K562 (cell line): ENCODE data around the gene TAS2R42. TPM values are rescaled to one million over a fixed set of nuclear protein-coding genes. Genes with fewer than 3 reads are reported as not detected.

Experiments used
- AFF1 ChIP-seq, 2 experiments: fragments of 450-650 bp; IDR thresholded peaks; 2 replicates each; pipeline ENCODE4 v1.6.1; 2018; ENCODE audit warnings: mild to moderate bottlenecking in 2 of 2, low read depth in 1 of 2; ENCODE audit not compliant: partially characterized antibody in 2 of 2
- CHD1 ChIP-seq: fragments of 200-600 bp; sonication (generic); IDR thresholded peaks from one replicate; pipeline ENCODE4 v1.6.1; 2012; ENCODE audit warnings: mild to moderate bottlenecking, moderate library complexity, low read length, inconsistent platforms
- CREM ChIP-seq: IDR thresholded peaks from 2 replicates; pipeline ENCODE4 v1.6.1; 2014; ENCODE audit warnings: antibody characterized with exemption, low read depth
- CXXC5 ChIP-seq: fragments of 250-450 bp; sonication (Bioruptor Pico); IDR thresholded peaks from 2 replicates; pipeline ENCODE4 v1.8.0; 2022; ENCODE audit warnings: inconsistent platforms, mild to moderate bottlenecking, moderate library complexity
- EP300 ChIP-seq: IDR thresholded peaks from 2 replicates; pipeline ENCODE4 v1.6.1; 2012; ENCODE audit warnings: low read length, improper control_type of control experiment
- MGA ChIP-seq: fragments of 450-650 bp; IDR thresholded peaks from 2 replicates; pipeline ENCODE4 v1.6.1; 2016; ENCODE audit warnings: mild to moderate bottlenecking, moderate library complexity
- PHB2 ChIP-seq: fragments of 450-650 bp; IDR thresholded peaks from 2 replicates; pipeline ENCODE4 v1.6.1; 2017; ENCODE audit warnings: low read depth
- PHF8 ChIP-seq: fragments of 200-600 bp; sonication (generic); IDR thresholded peaks from 2 replicates; pipeline ENCODE4 v1.6.1; 2012; ENCODE audit warnings: mixed run types, mild to moderate bottlenecking, inconsistent platforms, low read length, moderate library complexity, borderline replicate concordance
- YY1 ChIP-seq, 3 experiments: IDR thresholded peaks; 2 replicates each; pipeline ENCODE4 v1.6.1; 2011; ENCODE audit warnings: low read length in 2 of 3, mild to moderate bottlenecking in 2 of 3, moderate library complexity in 2 of 3, borderline replicate concordance in 1 of 3, control low read depth in 1 of 3, low read depth in 1 of 3; ENCODE audit not compliant: insufficient read depth in 3 of 3, insufficient replicate concordance in 2 of 3, control insufficient read depth in 1 of 3, insufficient read length in 1 of 3; ENCODE audit errors: extremely low read depth in 1 of 3
- polyA plus RNA-seq, 8 experiments: library from polyadenylated mRNA; depleted of rRNA in 4 of 8; stranded (reverse) in 5 of 8; unstranded in 3 of 8; fragments of >200 nt; fragmentation: Nextera tagmentation in 2 of 8; fragmentation: Illumina TruSeq in 1 of 8; extraction: Ambion mirVana in 2 of 8; extraction: Trizol in 1 of 8; gene quantifications; 2 replicates each; pipeline versions ENCODE4 v1.2.1 to v1.2.3, GENCODE V29; 2011 to 2014; ENCODE audit warnings: inconsistent platforms in 1 of 8, missing spikeins in 1 of 8
- total RNA-seq, 7 experiments: library from RNA; depleted of rRNA in 6 of 7; stranded (reverse); fragments of >200 nt in 6 of 7; fragmentation: Illumina TruSeq in 2 of 7; extraction: Trizol in 2 of 7; gene quantifications; 2 replicates each; pipeline versions ENCODE4 v1.2.1 to v1.2.3, GENCODE V29; 2011 to 2021; ENCODE audit warnings: low replicate concordance in 1 of 7

The TAS2R42 gene
- total and polyA plus RNA-seq, 9 of the 15 experiments (the other 6 are each of a cell fraction or from before 2014, with no cell fraction given), result not detected

GRCh38 chr12:11171145-11171968 lies 15.4 kb downstream of the TAS2R42 start, which contains the start of gene SMIM10L1 (continued):
- TF ChIP-seq MGA (peak; percentile 38; the same call in 1 of the 2 replicates), PHB2 (no peak), CHD1 (peak; percentile 56), CREM (0 out of 2 replicates have a peak, but pooled peaks have one; percentile 10), EP300 (peak; percentile 17; the same call in 1 of the 2 replicates), PHF8 (peak; percentile 93), AFF1 (IDR thresholded peaks at IDR 0.05; ENCODE audit: low read depth in 1 of 2, partially characterized antibody in 2 of 2) (peak in 1 of 2 experiments; percentile 39), YY1 (IDR thresholded peaks at IDR 0.05; ENCODE audit: borderline replicate concordance in 1 of 3, control insufficient read depth in 1 of 3, extremely low read depth in 1 of 3, insufficient read depth in 3 of 3, insufficient read length in 1 of 3, insufficient replicate concordance in 2 of 3, low read depth in 1 of 3, low read length in 2 of 3) (peak; percentile 65 to 94 (median 92)), CXXC5 (CRISPR knock-in tag) (peak; percentile 58; the same call in 1 of the 2 replicates)
